GM23338 (cell line): ENCODE data around the gene EHBP1L1. TPM values are rescaled to one million over a fixed set of nuclear protein-coding genes. Genes with fewer than 3 reads are reported as not detected.

Experiments
- ATAC-seq: fragments of 200-7000 bp; cut with Tn5 transposase; 3 replicates; pipeline ENCODE4 v1.9.1; 2020
- DNase-seq: peaks from one replicate; pipeline ENCODE4 v3.0.0-alpha.2; 2015; ENCODE audit warnings: low spot score
- H2AFZ ChIP-seq: fragments of 200-600 bp; sonication (generic); 2 replicates; pipeline ENCODE4 v1.8.0; 2016; ENCODE audit warnings: antibody characterized with exemption, mild to moderate bottlenecking, moderate library complexity
- H3F3A ChIP-seq: fragments of 200-600 bp; sonication (generic); replicated peaks from 2 replicates; pipeline ENCODE4 v1.8.0; 2017; ENCODE audit warnings: antibody characterized with exemption, mixed run types, low read depth
- H3K27ac ChIP-seq: fragments of 200-600 bp; sonication (generic); 2 replicates; pipeline ENCODE4 v1.6.1; 2016; ENCODE audit warnings: low read depth
- H3K27me3 ChIP-seq: fragments of 200-600 bp; sonication (generic); 2 replicates; pipeline ENCODE4 v1.8.0; 2016; ENCODE audit warnings: mild to moderate bottlenecking, mixed run types, moderate library complexity; ENCODE audit not compliant: insufficient read depth
- H3K36me3 ChIP-seq: fragments of 200-600 bp; sonication (generic); 2 replicates; pipeline ENCODE4 v1.8.0; 2016; ENCODE audit warnings: mild to moderate bottlenecking; ENCODE audit not compliant: insufficient read depth
- H3K4me1 ChIP-seq: fragments of 200-600 bp; sonication (generic); 2 replicates; pipeline ENCODE4 v1.8.0; 2016; ENCODE audit warnings: mild to moderate bottlenecking, moderate library complexity; ENCODE audit not compliant: insufficient read depth
- H3K4me2 ChIP-seq: fragments of 200-600 bp; sonication (generic); 2 replicates; pipeline ENCODE4 v1.7.1; 2017; ENCODE audit warnings: mixed run types
- H3K4me3 ChIP-seq: fragments of 200-600 bp; sonication (generic); 2 replicates; pipeline ENCODE4 v1.6.1; 2016; ENCODE audit warnings: mixed run types
- H3K79me2 ChIP-seq: fragments of 200-600 bp; sonication (generic); replicated peaks from 2 replicates; pipeline ENCODE4 v1.8.0; 2017; ENCODE audit warnings: mild to moderate bottlenecking; ENCODE audit not compliant: insufficient read depth
- H3K9me2 ChIP-seq: fragments of 200-600 bp; sonication (generic); 2 replicates; pipeline ENCODE4 v1.8.0; 2017; ENCODE audit not compliant: insufficient read depth
- H4K20me1 ChIP-seq: fragments of 200-600 bp; sonication (generic); replicated peaks from 2 replicates; pipeline ENCODE4 v1.8.0; 2017; ENCODE audit warnings: mild to moderate bottlenecking; ENCODE audit not compliant: insufficient read depth
- H3K27ac Mint-ChIP-seq: 2 replicates; pipeline ENCODE4 v1.8.0; 2020; ENCODE audit warnings: inconsistent platforms, mild to moderate bottlenecking, moderate library complexity, mixed read lengths
- H3K27me3 Mint-ChIP-seq: 3 replicates; pipeline ENCODE4 v1.8.0; 2022; ENCODE audit warnings: low read depth, mild to moderate bottlenecking, moderate library complexity, mixed read lengths, inconsistent platforms; ENCODE audit not compliant: insufficient read depth, poor library complexity
- H3K36me3 Mint-ChIP-seq: 3 replicates; pipeline ENCODE4 v1.8.0; 2021; ENCODE audit warnings: low read depth, mild to moderate bottlenecking, inconsistent platforms, moderate library complexity, mixed read lengths
- H3K4me1 Mint-ChIP-seq: 3 replicates; pipeline ENCODE4 v1.8.0; 2020; ENCODE audit warnings: mild to moderate bottlenecking, inconsistent platforms, mixed read lengths
- H3K4me3 Mint-ChIP-seq: 3 replicates; pipeline ENCODE4 v1.8.0; 2021; ENCODE audit warnings: moderate library complexity, mild to moderate bottlenecking, inconsistent platforms, mixed read lengths
- H3K9me3 Mint-ChIP-seq: 3 replicates; pipeline ENCODE4 v1.8.0; 2020; ENCODE audit warnings: moderate library complexity, mild to moderate bottlenecking, inconsistent platforms, mixed read lengths
- CREB1 ChIP-seq: fragments of 250-450 bp; sonication (Bioruptor Pico); IDR thresholded peaks from 2 replicates; pipeline ENCODE4 v1.5.0; 2020; ENCODE audit warnings: low read depth, mild to moderate bottlenecking, moderate library complexity
- CTCF ChIP-seq, 2 experiments: fragments of 200-600 bp in 1 of 2; sonication (generic) in 1 of 2; conservative IDR thresholded peaks; 2 replicates each; pipeline versions ENCODE4 v1.5.1 to v1.6.1; 2016 to 2017; ENCODE audit warnings: antibody characterized with exemption in 2 of 2, low read depth in 2 of 2, mild to moderate bottlenecking in 2 of 2, moderate library complexity in 1 of 2
- EZH2 ChIP-seq: fragments of 200-600 bp; sonication (generic); IDR thresholded peaks from one replicate; pipeline ENCODE4 v1.8.0; 2017; ENCODE audit warnings: antibody characterized with exemption, mild to moderate bottlenecking, low read depth; ENCODE audit not compliant: unreplicated experiment
- EZH2phosphoT487 ChIP-seq: fragments of 200-600 bp; sonication (generic); IDR thresholded peaks from one replicate; pipeline ENCODE4 v1.8.1; 2018; ENCODE audit warnings: antibody characterized with exemption; ENCODE audit not compliant: unreplicated experiment
- JUNB ChIP-seq: IDR thresholded peaks from one replicate; pipeline ENCODE4 v1.6.1; 2016; ENCODE audit warnings: antibody characterized with exemption; ENCODE audit not compliant: unreplicated experiment
- NANOG ChIP-seq: IDR thresholded peaks from 2 replicates; pipeline ENCODE4 v1.6.1; 2016; ENCODE audit warnings: antibody characterized with exemption, borderline replicate concordance
- POLR2AphosphoS5 ChIP-seq: IDR thresholded peaks from 2 replicates; pipeline ENCODE4 v1.6.1; 2016; ENCODE audit warnings: antibody characterized with exemption, low read depth
- REST ChIP-seq: IDR thresholded peaks from one replicate; pipeline ENCODE4 v1.6.1; 2018; ENCODE audit warnings: antibody characterized with exemption; ENCODE audit not compliant: unreplicated experiment
- STAT1 ChIP-seq: IDR thresholded peaks from one replicate; pipeline ENCODE4 v1.6.1; 2016; ENCODE audit warnings: antibody characterized with exemption; ENCODE audit not compliant: unreplicated experiment
- ZNF114 ChIP-seq: fragments of 250-450 bp; sonication (Bioruptor Pico); IDR thresholded peaks from 2 replicates; pipeline ENCODE4 v1.5.0; 2020; ENCODE audit warnings: mild to moderate bottlenecking, moderate library complexity
- ZNF331 ChIP-seq: fragments of 250-450 bp; sonication (Bioruptor Pico); IDR thresholded peaks from 2 replicates; pipeline ENCODE4 v1.5.0; 2020; ENCODE audit warnings: low read depth, mild to moderate bottlenecking, moderate library complexity
- polyA plus RNA-seq: library from polyadenylated mRNA; unstranded; fragments of >200 nt; fragmentation: Nextera tagmentation; extraction: Ambion mirVana; gene quantifications from 2 replicates; pipeline ENCODE4 v1.2.1, GENCODE V29; 2016
- total RNA-seq: library from RNA; depleted of rRNA; stranded (reverse); fragments of >200 nt; shearing (Covaris generic); gene quantifications from 2 replicates; pipeline ENCODE4 v1.2.3, GENCODE V29; 2014
- TF ChIP-seq, protein P1 (sequence below): IDR thresholded peaks from 2 replicates; pipeline ENCODE4 v1.6.1; 2016; ENCODE audit warnings: antibody characterized with exemption

EHBP1L1 gene
- total and polyA plus RNA-seq, 2 experiments from 2014 or later = 2.9 to 10.9 TPM

GRCh38 chr11:65625628-65626342 lies 49.9 kb downstream of the EHBP1L1 start:
- Histone ChIP-seq H3K27me3 (no peaks in the 10 kb centered on the region), H3F3A (no peaks in the 10 kb centered on the region; the same call in 1 of the 2 replicates), H3K4me3 (no peak overlapping the region), H3K36me3 (peaks cover 7% of the 10 kb centered on the region), H3K4me2 (no peak overlapping the region), H3K4me1 (no peaks in the 10 kb centered on the region), H3K27ac (0 out of 2 replicates have a peak overlapping the region, but pooled peaks have one; percentile 6), H3K9me2 (no peaks in the 10 kb centered on the region), H2AFZ (no peak overlapping the region), H3K79me2 (no peaks in the 10 kb centered on the region), H4K20me1 (no peaks in the 10 kb centered on the region; the same call in 1 of the 2 replicates)
- H3K9me3 Mint-ChIP-seq = no peaks in the 10 kb centered on the region
- H3K27ac Mint-ChIP-seq = no peak overlapping the region
- peaks cover 50% of the 10 kb centered on the region for H3K36me3 Mint-ChIP-seq
- ATAC-seq (peak; percentile 86), DNase-seq (peak; percentile 75)
- H3K4me3 Mint-ChIP-seq = no peak overlapping the region
- H3K27me3 Mint-ChIP-seq = peaks cover 9% of the 10 kb centered on the region
- TF ChIP-seq ZNF114 (CRISPR knock-in tag) = no peak
- peak; percentile 48 to 76 for TF ChIP-seq CTCF (conservative IDR thresholded peaks at IDR 0.05; ENCODE audit: low read depth in 2 of 2)
- H3K4me1 Mint-ChIP-seq = no peaks in the 10 kb centered on the region; the same call in 2 of the 3 replicates

DNA sequence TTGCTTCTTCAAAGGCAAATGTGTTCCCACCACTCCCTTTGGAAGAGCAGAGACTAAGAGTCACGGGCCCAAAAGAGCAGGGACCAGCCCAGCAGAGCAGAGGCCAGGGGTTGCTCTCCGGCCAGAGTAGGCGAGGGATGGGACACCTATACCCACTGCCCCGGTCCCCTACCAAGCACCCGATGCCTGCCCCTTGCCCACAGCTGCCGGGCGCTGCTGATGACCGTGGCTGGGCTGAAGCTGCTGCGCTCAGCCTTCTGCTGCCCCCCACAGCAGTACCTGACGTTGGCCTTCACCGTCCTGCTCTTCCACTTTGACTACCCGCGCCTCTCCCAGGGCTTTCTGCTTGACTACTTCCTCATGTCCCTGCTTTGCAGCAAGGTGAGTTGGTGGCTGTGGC lies 51.3 kb downstream of the EHBP1L1 start:
- H3K9me3 Mint-ChIP-seq = no peaks in the 10 kb centered on the region
- no peak overlapping the region for H3K4me3 ChIP-seq
- no peaks in the 10 kb centered on the region; the same call in 2 of the 3 replicates for H3K4me1 Mint-ChIP-seq
- ATAC-seq = no peak
- H3K9me2 ChIP-seq = no peaks in the 10 kb centered on the region
- no peaks in the 10 kb centered on the region; the same call in 1 of the 2 replicates for H3F3A ChIP-seq
- H3K27ac Mint-ChIP-seq = no peak overlapping the region
- H3K4me3 Mint-ChIP-seq = no peak overlapping the region
- no peaks in the 10 kb centered on the region for H3K27me3 ChIP-seq
- H3K27me3 Mint-ChIP-seq = peaks cover 12% of the 10 kb centered on the region
- H3K36me3 Mint-ChIP-seq = peaks cover 50% of the 10 kb centered on the region
- peaks cover 7% of the 10 kb centered on the region for H3K36me3 ChIP-seq
- no peaks in the 10 kb centered on the region for H3K79me2 ChIP-seq
- H3K4me2 ChIP-seq = no peak overlapping the region
- DNase-seq = no peak
- no peaks in the 10 kb centered on the region for H3K4me1 ChIP-seq
- no peaks in the 10 kb centered on the region; the same call in 1 of the 2 replicates for H4K20me1 ChIP-seq
- H3K27ac ChIP-seq = no peak overlapping the region
- H2AFZ ChIP-seq = no peak overlapping the region
- TF ChIP-seq REST = no peak
- TF ChIP-seq CTCF (conservative IDR thresholded peaks at IDR 0.05; ENCODE audit: low read depth in 2 of 2) = no peak
- TF ChIP-seq NANOG = no peak
- TF ChIP-seq, protein P1, sequence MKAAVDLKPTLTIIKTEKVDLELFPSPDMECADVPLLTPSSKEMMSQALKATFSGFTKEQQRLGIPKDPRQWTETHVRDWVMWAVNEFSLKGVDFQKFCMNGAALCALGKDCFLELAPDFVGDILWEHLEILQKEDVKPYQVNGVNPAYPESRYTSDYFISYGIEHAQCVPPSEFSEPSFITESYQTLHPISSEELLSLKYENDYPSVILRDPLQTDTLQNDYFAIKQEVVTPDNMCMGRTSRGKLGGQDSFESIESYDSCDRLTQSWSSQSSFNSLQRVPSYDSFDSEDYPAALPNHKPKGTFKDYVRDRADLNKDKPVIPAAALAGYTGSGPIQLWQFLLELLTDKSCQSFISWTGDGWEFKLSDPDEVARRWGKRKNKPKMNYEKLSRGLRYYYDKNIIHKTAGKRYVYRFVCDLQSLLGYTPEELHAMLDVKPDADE = no peak
- no peak for TF ChIP-seq ZNF331
- no peak for TF ChIP-seq EZH2
- TF ChIP-seq POLR2AphosphoS5 = no peak
- no peak for TF ChIP-seq EZH2phosphoT487
- no peak for TF ChIP-seq CREB1 (CRISPR knock-in tag)
- no peak for TF ChIP-seq JUNB
- no peak for TF ChIP-seq STAT1
